Hepatocyte (in vitro differentiated cells): ENCODE results near the gene ITPR3.

ENCODE experiments used
- CTCF ChIP-seq: fragments of 200-600 bp; sonication (generic); IDR thresholded peaks from 2 replicates; pipeline ENCODE4 v1.5.1; 2016; ENCODE audit warnings: antibody characterized with exemption, mild to moderate bottlenecking; ENCODE audit not compliant: poor library complexity
- EZH2 ChIP-seq: fragments of 200-600 bp; sonication (generic); IDR thresholded peaks from 2 replicates; pipeline ENCODE4 v1.6.1; 2016; ENCODE audit warnings: antibody characterized with exemption, mild to moderate bottlenecking, borderline replicate concordance

GRCh38 chr6:33588894-33589293 lies 32.2 kb upstream of the ITPR3 start:
- TF ChIP-seq EZH2 (no peak), CTCF (no peak)
